Memory B cell (primary cell): ENCODE measurements around the gene BZW2.

ENCODE experiments used
- ATAC-seq: fragments of 150-1000 bp; cut with Tn5 transposase; 2 replicates; pipeline ENCODE4 v1.10.0; 2021; ENCODE audit warnings: low read depth, mild to moderate bottlenecking, moderate library complexity
- DNase-seq, 2 donors: peaks; one replicate each; pipeline ENCODE4 v3.0.0; 2022; ENCODE audit warnings: low spot score in 2 of 2
- H3K27ac Mint-ChIP-seq: one replicate; pipeline ENCODE4 v1.8.0; 2022; ENCODE audit warnings: mild to moderate bottlenecking, moderate library complexity, mixed read lengths
- H3K27me3 Mint-ChIP-seq: one replicate; pipeline ENCODE4 v1.8.0; 2022; ENCODE audit warnings: mixed read lengths
- H3K36me3 Mint-ChIP-seq: one replicate; pipeline ENCODE4 v1.8.0; 2022; ENCODE audit warnings: mild to moderate bottlenecking, mixed read lengths
- H3K4me1 Mint-ChIP-seq: one replicate; pipeline ENCODE4 v1.8.0; 2022; ENCODE audit warnings: mixed read lengths
- H3K4me3 Mint-ChIP-seq: one replicate; pipeline ENCODE4 v1.8.0; 2022; ENCODE audit warnings: mild to moderate bottlenecking, moderate library complexity, mixed read lengths
- H3K9me3 Mint-ChIP-seq: one replicate; pipeline ENCODE4 v1.8.0; 2022; ENCODE audit warnings: mixed read lengths

BZW2 gene

DNA sequence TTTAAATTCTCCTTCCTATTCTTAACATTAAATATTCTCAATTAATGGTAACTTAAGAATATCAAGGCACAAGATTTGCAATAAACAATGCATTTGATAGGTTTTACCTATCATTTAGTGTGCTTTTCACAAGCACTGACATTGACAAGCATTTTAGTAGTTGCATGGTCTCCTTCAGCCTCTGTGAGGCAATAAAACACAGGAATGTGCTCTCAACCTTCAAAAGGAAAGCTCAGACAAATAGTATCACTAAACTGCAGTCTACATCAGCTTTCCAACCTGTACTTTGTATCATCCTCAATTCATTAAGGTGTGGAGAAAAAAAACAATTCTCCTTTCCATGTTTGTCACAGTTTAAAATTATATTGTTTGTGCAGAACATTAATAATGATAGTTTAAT, 56.5 kb downstream of the BZW2 start:
- no peak overlapping the region for H3K27ac Mint-ChIP-seq
- peaks cover 32% of the 10 kb centered on the region for H3K36me3 Mint-ChIP-seq
- no peaks in the 10 kb centered on the region for H3K4me1 Mint-ChIP-seq
- no peak overlapping the region for H3K4me3 Mint-ChIP-seq
- DNase-seq (no peak), ATAC-seq (no peak)
- H3K9me3 Mint-ChIP-seq: no peaks in the 10 kb centered on the region
- H3K27me3 Mint-ChIP-seq: no peaks in the 10 kb centered on the region

DNA sequence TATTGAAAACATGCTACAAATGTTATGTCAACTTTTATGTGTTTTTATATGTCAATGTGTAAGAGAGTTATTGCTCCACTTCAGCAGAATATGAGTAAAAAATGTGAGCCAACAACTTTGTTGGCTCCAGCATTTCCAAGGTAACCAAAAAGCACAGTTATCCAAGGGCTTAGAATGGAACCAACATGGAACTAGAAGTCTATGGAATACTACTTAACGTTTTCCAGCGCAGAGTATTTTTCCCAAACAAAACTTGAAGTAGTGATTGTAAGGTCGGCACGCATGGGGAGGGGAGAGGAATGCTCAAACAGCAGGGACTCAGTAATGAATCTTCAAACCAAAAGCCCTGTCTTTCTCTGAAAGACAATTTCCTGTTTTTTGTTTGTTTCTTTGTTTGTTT, 62.5 kb downstream of the BZW2 start:
- H3K27ac Mint-ChIP-seq: no peak overlapping the region
- DNase-seq (no peak), ATAC-seq (no peak)
- no peak overlapping the region for H3K4me3 Mint-ChIP-seq
- H3K27me3 Mint-ChIP-seq: no peaks in the 10 kb centered on the region
- peaks cover 2% of the 10 kb centered on the region for H3K9me3 Mint-ChIP-seq
- H3K36me3 Mint-ChIP-seq: peaks cover 15% of the 10 kb centered on the region
- H3K4me1 Mint-ChIP-seq: peaks cover 2% of the 10 kb centered on the region

DNA sequence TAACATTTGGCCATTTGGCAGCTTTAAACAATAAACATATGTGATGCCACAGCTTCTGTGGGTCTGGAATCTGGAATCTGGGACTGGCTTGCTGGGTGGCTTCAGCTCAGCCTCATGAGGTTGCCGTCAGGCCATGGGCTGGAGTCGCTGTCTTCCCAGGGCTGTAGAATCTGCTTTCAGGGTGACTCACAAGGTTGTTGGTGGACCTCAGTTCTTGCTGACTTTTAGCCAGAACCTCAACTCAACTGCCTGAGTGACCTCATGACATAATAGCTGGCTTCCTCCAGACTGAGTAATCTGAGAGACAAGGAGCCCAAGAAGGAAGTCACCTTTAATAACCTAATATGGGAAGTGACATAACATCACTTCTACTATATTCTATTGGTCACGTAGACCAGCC, 63.0 kb downstream of the BZW2 start:
- ATAC-seq: no peak

DNA sequence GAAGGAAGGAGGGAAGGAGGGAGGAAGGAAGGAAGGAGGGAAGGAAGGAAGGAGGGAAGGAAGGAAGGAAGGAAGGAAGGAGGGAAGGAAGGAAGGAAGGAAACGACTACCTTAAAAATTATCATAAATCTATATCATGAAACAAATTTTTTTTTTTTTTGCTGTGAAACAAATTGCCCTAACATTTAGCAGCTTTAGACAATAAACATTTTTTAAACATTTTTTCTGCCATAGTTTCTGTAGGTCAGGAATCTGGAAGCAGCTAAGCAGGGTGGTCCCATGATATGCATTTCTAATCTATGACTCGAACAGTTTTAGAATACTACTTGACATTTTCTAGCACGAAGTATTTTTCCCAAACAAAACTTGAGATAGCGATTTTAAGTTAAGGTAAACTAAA, 64.7 kb downstream of the BZW2 start:
- peaks cover 2% of the 10 kb centered on the region for H3K4me1 Mint-ChIP-seq
- no peaks in the 10 kb centered on the region for H3K27me3 Mint-ChIP-seq
- H3K27ac Mint-ChIP-seq: no peak overlapping the region
- ATAC-seq (no peak), DNase-seq (no peak)
- H3K36me3 Mint-ChIP-seq: peaks cover 9% of the 10 kb centered on the region
- H3K4me3 Mint-ChIP-seq: no peak overlapping the region
- peaks cover 2% of the 10 kb centered on the region for H3K9me3 Mint-ChIP-seq

More for the DNA sequence above, 63.0 kb downstream of the BZW2 start:
- Mint-ChIP-seq H3K27me3 (no peaks in the 10 kb centered on the region), H3K4me3 (no peak overlapping the region), H3K27ac (no peak overlapping the region), H3K9me3 (peaks cover 2% of the 10 kb centered on the region), H3K4me1 (peaks cover 2% of the 10 kb centered on the region), H3K36me3 (peaks cover 11% of the 10 kb centered on the region)
- DNase-seq: no peak

DNA sequence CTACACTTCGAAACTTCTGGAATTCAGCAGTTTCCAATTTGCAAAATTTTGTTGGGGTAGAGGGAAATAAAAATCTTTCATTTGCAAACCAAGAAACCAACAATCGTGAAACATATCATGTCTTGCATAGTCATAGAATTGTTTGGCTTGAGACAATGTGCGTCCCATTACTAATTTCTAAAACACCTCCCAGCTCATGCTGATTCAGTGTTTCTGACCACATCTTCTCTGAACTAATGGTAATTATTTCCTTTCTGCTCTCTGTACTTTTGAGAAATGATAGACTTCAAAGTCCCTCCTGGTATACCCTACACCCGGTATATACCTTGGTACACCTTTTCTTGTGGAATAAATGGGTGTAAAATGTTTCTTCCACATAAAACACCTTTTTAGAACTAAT, 65.7 kb downstream of the BZW2 start:
- peaks cover 2% of the 10 kb centered on the region for H3K4me1 Mint-ChIP-seq
- peak overlapping the region; percentile 24 for H3K27ac Mint-ChIP-seq
- H3K27me3 Mint-ChIP-seq: no peaks in the 10 kb centered on the region
- peaks cover 5% of the 10 kb centered on the region for H3K36me3 Mint-ChIP-seq
- ATAC-seq (no peak), DNase-seq (no peak)
- peaks cover 2% of the 10 kb centered on the region for H3K9me3 Mint-ChIP-seq
- no peak overlapping the region for H3K4me3 Mint-ChIP-seq

DNA sequence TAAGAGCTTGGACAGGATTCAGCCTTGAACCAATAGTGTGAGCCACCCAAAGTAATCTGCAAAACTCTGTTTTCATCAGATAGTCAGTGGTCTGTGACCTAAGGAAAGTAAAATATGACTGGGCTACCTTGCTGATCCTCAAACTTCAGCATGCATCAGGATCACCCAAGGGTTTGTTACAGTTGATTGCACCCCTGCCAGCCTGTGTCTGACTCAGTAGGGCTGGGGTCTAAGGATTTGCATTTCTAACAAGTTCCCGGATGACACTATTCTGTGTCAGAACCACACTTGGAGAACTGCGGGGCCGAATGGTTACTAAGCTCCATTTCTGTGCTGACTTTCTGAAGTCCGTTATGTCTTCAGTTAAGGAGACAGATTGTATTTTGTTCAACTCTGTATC, 66.9 kb downstream of the BZW2 start:
- no peak for DNase-seq
- ATAC-seq: no peak
- H3K36me3 Mint-ChIP-seq: peaks cover 5% of the 10 kb centered on the region
- H3K27ac Mint-ChIP-seq: no peak overlapping the region
- H3K4me1 Mint-ChIP-seq: peaks cover 2% of the 10 kb centered on the region
- H3K27me3 Mint-ChIP-seq: no peaks in the 10 kb centered on the region
- H3K4me3 Mint-ChIP-seq: no peak overlapping the region
- peaks cover 2% of the 10 kb centered on the region for H3K9me3 Mint-ChIP-seq

DNA sequence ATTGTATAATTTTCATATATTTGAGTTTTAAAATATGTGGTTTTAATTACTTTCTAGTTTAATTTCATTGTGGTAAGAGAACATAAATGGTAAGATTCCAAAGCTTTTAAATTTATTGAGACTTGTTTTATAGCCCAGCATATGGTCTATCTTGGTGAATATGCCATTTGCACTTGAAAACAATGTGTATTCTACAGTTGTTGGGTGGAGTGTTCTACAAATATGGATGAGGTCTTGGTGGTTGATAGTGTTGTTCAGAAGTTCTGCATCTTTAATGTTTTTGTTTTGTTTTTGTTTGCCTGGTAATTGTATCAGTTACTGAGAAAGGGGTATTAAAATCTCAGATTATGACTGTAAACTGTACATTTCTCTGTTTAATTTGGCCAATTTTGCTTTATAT, 69.9 kb downstream of the BZW2 start:
- Mint-ChIP-seq H3K4me1 (peaks cover 2% of the 10 kb centered on the region), H3K27ac (no peak overlapping the region), H3K9me3 (no peaks in the 10 kb centered on the region), H3K4me3 (no peak overlapping the region), H3K36me3 (peaks cover 2% of the 10 kb centered on the region), H3K27me3 (no peaks in the 10 kb centered on the region)
- ATAC-seq (no peak), DNase-seq (no peak)

DNA sequence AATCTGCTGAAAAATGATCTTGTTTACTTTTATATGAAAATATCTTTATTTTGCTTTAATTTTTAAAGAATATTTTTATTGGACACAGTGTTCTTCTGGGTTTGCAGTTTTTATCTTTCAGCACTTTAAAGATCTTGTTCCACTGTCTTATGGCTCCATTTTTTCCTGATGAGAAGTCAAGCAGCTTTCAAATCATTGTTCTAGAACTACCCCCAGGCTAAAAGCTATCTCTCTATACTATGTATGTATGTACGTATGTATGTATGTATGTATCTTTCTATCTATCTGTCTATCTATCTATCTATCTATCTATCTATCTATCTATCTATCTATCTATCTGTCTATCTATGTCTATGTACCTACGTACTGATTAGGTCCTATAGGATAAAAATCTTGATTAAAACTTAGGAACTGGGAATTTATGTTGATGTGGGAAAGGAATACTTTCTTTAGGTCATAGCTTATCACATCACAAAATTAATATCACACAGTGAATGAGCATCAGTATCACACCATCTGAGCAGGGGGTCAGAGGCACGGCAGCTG, 72.2 kb downstream of the BZW2 start:
- no peaks in the 10 kb centered on the region for H3K4me1 Mint-ChIP-seq
- ATAC-seq (no peak), DNase-seq (no peak)
- no peak overlapping the region for H3K4me3 Mint-ChIP-seq
- no peaks in the 10 kb centered on the region for H3K27me3 Mint-ChIP-seq
- no peak overlapping the region for H3K27ac Mint-ChIP-seq
- H3K36me3 Mint-ChIP-seq: peaks cover 2% of the 10 kb centered on the region
- no peaks in the 10 kb centered on the region for H3K9me3 Mint-ChIP-seq

DNA sequence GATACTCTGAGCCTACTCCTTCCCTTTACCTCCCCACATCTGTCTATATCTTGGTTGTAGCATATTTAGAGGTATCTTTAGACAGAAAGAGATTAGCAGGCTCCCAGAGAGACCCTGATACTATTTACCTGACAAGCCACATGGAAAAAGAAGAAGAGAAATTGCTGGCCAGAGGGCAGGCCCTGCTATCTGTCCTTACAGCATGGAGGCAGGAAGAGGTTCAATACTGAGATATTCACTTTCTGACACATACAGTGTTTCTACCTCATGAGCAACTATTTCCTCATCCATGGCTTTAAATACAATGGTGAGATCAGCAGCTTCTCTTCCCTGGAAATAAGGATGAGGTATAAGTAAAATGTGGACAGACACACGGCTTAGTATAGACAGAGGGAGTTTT, 73.7 kb downstream of the BZW2 start:
- H3K9me3 Mint-ChIP-seq: no peaks in the 10 kb centered on the region
- no peak overlapping the region for H3K27ac Mint-ChIP-seq
- no peaks in the 10 kb centered on the region for H3K4me1 Mint-ChIP-seq
- peaks cover 2% of the 10 kb centered on the region for H3K36me3 Mint-ChIP-seq
- DNase-seq (no peak), ATAC-seq (no peak)
- H3K4me3 Mint-ChIP-seq: no peak overlapping the region
- H3K27me3 Mint-ChIP-seq: no peaks in the 10 kb centered on the region

DNA sequence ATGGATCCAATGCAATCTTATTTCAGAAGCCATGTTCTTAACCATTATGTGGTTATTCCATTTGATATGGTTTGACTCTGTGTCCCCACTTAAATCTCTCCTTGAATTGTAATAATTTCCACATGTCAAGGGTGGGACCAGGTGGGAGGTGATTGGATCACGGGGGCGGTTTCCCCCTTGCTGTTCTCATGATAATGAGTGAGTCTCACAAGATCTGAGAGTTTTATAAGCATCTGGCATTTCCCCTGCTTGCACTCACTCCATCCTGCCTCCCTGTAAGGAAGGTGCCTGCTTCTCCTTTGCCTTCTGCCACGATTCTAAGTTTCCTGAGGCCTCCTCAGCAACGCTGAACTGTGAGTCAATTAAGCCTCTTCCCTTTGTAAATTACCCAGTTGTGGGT, 75.6 kb downstream of the BZW2 start:
- DNase-seq (no peak), ATAC-seq (no peak)
- H3K27ac Mint-ChIP-seq: no peak overlapping the region
- no peak overlapping the region for H3K4me3 Mint-ChIP-seq
- H3K36me3 Mint-ChIP-seq: no peaks in the 10 kb centered on the region
- no peaks in the 10 kb centered on the region for H3K4me1 Mint-ChIP-seq
- no peaks in the 10 kb centered on the region for H3K27me3 Mint-ChIP-seq
- no peaks in the 10 kb centered on the region for H3K9me3 Mint-ChIP-seq

DNA sequence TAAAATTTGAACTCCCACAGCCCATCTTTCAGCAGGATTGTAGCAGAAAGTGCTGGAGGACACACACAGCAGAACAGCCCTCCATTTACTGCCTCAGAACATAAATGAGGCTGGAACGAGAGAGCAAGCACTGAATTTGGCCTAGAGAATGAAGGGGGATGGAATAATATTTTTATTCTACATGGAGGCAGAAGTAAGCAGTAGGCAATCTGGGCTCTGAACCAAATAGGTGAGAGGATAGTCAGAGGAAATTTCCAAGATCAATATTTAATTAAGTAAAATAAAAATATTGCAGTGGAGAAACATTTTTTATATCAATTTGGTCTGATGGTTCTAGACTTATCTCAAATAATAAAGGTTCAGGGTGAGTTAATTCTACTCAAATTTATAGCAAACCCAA, 78.4 kb downstream of the BZW2 start:
- Mint-ChIP-seq H3K4me1 (no peaks in the 10 kb centered on the region), H3K4me3 (no peak overlapping the region), H3K36me3 (no peaks in the 10 kb centered on the region), H3K27me3 (no peaks in the 10 kb centered on the region), H3K27ac (no peak overlapping the region), H3K9me3 (no peaks in the 10 kb centered on the region)
- ATAC-seq (no peak), DNase-seq (no peak)

DNA sequence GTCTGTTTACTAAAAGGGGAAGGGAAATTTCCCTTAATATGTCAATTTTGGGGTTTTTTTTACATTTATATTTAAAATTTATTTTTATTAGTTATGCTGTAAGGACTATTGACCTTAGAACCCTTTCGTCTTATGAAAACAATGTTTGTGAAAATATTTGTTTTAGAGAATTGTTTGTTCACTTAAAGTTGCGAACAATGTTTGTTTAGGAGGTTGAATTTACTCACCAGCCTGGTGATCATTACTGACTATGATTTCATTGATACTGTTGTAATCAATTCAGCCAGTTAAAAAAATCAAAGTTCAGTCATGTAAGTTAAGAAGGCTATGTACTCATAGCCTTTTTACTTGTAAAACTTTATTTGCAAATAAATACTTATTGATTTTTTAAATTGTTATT, 80.2 kb downstream of the BZW2 start:
- H3K27me3 Mint-ChIP-seq: no peaks in the 10 kb centered on the region
- H3K4me3 Mint-ChIP-seq: no peak overlapping the region
- H3K27ac Mint-ChIP-seq: no peak overlapping the region
- ATAC-seq: no peak
- DNase-seq: no peak
- H3K9me3 Mint-ChIP-seq: no peaks in the 10 kb centered on the region
- no peaks in the 10 kb centered on the region for H3K4me1 Mint-ChIP-seq
- no peaks in the 10 kb centered on the region for H3K36me3 Mint-ChIP-seq

DNA sequence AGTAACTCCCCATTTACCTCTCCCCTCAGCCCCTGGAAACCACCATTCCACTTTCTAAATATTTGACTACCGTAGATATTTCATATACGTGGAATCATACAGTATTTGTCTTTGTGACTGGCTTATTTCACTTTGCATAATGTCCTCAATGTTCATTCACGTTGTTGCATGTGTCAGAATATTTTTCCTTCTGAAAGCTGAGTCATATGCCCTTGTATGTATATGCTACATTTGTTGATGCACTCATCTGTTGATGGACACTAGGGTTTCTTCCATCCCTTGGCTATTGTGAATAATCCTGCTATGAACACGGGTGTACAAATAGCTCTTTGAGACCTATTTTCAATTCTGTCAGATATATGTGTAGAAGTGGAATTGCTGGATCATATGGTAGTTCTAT, 81.8 kb downstream of the BZW2 start:
- DNase-seq: no peak
- Mint-ChIP-seq H3K27me3 (no peaks in the 10 kb centered on the region), H3K4me3 (no peak overlapping the region), H3K4me1 (peaks cover 2% of the 10 kb centered on the region), H3K9me3 (no peaks in the 10 kb centered on the region), H3K27ac (no peak overlapping the region), H3K36me3 (peaks cover 2% of the 10 kb centered on the region)
- no peak for ATAC-seq

DNA sequence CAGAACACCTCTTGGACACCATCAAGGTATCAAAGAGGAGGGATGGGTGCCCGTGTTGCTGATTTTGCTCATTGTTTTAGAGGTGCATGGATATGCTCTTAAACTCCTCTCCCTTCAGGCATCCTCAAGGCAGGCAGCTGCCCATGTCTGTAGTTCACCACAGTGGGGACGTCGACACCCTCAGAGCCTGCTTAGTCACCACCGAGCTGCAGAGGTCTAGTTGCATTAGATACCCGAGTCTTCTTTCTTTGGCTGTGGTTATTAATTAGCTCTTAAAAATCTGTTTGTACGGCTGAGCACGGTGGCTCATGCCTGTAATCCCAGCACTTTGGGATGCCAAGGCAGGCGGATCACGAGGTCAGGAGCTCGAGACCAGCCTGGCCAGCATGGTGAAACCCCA, 82.8 kb downstream of the BZW2 start:
- H3K27ac Mint-ChIP-seq: no peak overlapping the region
- H3K9me3 Mint-ChIP-seq: no peaks in the 10 kb centered on the region
- no peak for DNase-seq
- H3K4me3 Mint-ChIP-seq: no peak overlapping the region
- peaks cover 2% of the 10 kb centered on the region for H3K4me1 Mint-ChIP-seq
- no peaks in the 10 kb centered on the region for H3K27me3 Mint-ChIP-seq
- ATAC-seq: no peak
- peaks cover 2% of the 10 kb centered on the region for H3K36me3 Mint-ChIP-seq

DNA sequence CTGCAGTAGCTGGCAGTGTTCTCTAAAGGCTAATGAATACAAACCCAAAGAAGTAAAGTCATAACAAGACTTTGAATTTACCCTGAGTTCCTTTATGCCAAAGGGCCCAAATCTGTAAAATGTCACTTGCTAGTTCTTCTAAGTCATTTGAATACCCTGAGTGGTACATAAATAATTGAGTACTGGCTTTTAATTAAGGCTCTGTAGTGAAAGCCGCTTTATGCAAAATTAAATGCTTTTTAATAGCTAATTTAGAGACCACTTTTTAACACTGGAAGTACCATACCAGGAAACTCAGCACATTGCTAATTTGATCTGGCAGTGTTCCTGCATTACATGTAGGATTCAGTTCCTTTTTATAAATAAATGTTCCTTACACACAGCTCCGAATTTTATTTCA, 83.6 kb downstream of the BZW2 start:
- no peaks in the 10 kb centered on the region for H3K9me3 Mint-ChIP-seq
- peaks cover 2% of the 10 kb centered on the region for H3K4me1 Mint-ChIP-seq
- H3K4me3 Mint-ChIP-seq: no peak overlapping the region
- peaks cover 2% of the 10 kb centered on the region for H3K36me3 Mint-ChIP-seq
- H3K27me3 Mint-ChIP-seq: no peaks in the 10 kb centered on the region
- no peak overlapping the region for H3K27ac Mint-ChIP-seq
- ATAC-seq (no peak), DNase-seq (no peak)
